Glomerular endothelial cell (primary cell): ENCODE measurements around the gene CHD9. TPM values are rescaled to one million over a fixed set of nuclear protein-coding genes. Genes with fewer than 3 reads are reported as not detected.

Experiments
- DNase-seq: peaks from one replicate; pipeline ENCODE4 v3.0.0-alpha.2; 2011; ENCODE audit warnings: low read depth, low spot score; ENCODE audit errors: extremely low read depth
- total RNA-seq: library from RNA; depleted of rRNA; stranded (reverse); fragments of >200 nt; gene quantifications from 2 replicates; pipeline ENCODE4 v1.2.3, GENCODE V29; 2015

CHD9 gene
- total RNA-seq, 1 donor from 2014 or later, result 44.0 TPM

DNA sequence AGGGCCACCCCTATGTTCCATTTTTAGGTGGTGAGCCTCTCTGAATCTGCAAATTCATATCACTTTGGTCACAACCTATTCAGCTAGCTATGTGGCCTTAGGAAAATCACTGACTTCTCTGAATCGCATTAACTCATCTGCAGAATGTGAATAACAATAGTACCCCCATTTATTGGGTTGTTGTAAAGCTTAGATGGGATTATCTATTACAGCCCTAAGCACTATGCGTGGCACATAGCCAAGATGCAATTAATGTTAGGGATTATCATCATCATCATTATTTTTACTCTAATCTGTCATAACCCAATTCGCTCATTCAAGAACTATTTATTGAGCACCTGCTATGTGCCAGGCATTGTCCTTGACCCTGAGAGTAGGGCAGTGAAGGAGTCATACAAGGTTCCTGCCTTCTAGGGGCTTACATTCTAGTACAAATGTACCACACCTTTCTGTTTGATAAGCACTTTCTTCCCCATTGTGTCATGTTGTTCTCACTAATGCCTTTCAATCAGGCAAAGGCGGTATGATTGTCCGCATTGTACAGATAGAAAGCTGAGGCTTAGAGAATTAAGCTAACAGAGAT lies 38.5 kb downstream of the CHD9 start:
- no peak for DNase-seq

DNA sequence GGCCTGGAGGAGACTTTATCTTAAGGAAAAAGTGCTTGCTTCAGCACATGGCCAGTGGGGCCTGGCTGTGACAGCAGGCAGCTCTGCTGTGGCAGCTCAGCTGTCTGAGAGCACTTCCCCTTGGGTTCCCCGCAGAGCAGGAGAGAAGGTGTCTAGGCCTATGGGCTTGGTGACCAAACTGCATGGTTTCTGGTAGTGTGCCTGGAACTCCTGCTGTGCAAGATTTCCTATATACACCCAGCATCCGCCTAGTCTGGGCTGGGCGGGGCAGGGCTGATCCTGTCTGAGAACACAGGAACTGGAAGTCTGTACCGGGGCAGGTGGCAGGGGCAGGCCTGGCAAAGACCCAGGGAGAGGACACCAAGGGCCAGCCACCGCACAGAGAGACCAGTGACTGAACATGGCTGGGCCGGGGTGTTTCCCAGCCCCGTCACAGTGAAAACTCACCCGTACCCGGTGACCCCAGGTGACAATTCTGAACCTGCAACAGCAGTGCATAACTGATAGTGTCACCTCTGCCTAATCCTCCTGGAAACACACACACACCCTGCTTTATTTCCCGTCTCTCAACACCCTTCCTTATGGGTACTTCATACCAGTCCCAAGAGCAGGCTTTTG lies 39.3 kb downstream of the CHD9 start:
- DNase-seq, result no peak

DNA sequence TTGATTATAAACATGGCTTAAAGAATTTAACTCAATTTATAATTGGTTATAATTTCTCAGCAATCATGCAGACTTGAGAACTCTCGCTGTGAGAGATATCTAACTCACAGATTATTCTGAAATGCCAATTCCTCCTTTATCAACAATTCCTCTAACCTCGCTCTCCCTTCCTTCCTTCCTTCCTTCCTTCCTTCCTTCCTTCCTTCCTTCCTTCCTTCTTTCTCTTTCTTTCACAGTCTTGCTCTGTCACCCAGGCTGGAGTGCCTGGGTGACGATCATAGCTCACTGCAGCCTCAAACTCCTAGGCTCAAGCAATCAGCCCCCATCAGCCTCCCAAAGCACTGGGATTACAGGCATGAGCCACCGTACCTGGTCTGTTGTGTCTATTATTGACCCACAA lies 42.4 kb downstream of the CHD9 start:
- no peak for DNase-seq

DNA sequence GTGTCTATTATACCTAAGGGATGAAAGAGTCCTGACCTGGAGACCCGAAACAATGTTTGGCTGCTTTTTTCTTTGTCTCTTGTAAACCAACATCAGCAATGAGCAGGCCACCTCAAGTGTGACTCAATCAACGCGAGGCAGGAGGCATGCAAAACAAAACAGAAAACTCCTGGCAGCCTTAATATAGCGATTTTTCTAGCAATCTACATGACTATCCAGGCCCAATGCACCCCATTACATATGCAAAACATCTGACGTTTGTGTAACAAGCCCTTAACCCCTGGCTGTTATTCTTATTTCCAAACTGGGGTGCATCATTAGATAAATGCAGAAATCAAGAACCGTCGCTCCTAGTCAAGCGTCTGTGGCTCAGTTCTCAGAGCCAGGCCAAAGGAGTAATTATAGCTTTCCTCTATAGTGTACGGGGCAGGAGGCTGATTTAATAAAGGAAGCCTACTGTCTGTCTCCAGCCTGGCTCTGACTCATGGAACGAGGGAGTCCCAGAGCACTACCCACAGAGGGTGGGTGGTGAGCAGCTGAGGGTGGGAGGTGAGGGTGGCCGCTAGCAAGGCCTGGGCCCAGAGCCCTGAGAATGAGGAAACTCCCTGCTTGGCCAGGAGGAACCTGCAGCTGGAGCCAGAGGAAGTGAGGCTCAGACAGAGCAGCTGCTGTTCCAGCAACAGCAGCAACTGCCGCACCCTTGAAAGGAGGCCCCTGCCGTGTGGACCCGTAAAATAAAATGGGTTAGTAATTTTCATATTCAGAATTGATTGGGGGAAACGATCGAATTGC lies 43.9 kb downstream of the CHD9 start:
- DNase-seq, result no peak

DNA sequence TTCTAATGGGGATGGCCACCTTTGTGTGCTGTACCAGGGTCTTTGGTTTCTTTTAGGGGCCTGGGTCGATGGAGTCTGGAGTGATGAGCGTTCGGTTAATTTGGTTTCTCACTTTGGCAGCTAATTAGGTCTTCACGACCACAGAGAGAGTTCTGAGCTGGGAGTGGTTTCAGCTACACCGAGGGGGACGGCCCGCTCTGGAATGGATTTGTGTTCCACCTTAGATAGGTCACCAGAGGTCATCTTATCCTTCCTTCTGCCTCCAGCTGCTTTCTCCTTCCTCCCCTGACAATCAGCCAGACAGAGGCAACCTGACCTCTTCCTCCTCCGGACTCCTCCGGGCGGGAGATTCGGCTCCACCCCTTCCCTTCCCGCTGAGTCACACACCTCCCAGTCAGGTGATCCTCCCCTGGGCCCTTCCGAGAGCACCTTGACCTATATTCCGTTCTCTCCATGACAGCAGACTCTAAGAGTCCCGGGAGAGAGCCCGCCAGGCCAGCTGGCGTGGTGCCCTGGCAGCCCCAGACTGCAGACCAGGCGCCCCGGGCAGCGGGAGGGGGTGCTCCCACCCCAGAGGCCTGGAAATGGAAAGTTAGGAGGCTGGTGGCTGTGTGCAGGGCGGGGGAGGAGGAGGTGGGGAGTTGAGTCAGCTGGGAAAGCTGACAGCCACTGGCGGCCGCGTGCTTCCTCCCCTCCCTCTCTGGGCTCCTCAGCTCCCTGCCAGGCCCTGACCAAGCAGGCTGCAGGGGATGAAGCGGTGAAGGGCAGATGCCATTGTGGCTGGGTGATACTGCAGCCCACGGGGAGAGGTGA lies 44.7 kb downstream of the CHD9 start:
- DNase-seq, result no peak

DNA sequence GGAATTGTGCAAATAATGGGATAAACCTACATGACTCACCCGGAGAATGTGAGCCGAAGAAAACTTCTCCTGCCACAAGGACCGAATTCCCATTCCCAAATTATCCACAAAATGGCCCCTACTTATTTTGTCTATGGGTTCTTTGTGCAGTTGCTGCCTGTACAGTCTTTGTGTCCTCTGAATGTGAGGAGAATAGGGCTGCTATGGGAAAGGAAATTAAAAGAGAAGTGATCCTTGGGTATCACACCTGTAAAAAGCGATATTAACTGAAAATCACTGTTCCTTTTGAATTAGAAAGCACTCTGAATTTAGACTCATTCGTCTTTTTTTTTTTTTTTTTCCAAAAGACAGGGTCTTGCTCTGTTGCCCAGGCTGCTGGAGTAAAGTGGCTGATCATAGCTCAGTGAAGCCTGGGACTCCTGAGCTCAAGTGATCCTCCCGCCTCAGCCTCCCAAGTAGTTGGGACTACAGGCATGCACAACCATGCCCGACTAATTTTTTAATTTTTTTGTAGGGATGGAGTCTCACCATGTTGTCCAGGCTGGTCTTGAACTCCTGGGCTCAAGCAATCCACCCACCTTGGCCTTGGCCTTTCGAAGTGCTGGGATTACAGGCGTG lies 45.4 kb downstream of the CHD9 start:
- no peak for DNase-seq

DNA sequence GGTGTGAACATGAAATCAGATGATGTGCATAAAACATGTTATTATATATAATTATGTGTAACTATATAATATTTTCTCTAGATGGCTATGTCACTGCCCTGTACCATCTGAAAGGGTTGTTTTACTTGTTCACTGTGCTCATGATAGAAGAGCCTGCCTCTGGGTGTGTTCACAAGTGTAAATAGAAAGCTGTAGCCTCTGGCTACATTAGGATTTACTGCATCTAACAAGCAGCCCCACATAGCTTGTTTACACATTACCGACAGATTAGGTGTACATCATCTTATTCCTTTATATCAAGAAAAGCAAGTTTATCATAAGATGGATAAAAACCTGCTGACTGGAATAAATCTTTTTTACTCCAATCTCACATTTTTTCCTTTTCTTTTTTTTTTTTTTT lies 46.1 kb downstream of the CHD9 start:
- no peak for DNase-seq

DNA sequence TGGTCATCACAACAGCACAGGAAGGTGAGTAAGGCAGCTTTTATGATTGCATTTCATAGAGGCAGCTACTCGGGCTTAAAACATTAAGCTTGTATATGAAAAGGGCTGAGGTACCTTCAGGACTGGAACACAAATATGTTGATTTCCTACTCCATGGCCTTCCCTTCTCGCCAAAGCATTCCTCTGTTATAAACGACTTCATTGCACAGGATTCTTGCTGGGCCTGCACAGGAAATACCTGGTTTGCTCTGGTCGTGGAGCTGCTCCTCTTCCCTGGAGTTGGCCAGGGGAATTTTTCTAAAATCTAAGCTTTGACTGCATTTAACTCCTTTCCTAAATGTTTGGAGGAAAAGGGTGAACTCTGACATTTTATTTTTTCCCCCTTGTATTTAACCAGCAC lies 49.0 kb downstream of the CHD9 start:
- DNase-seq, result no peak

DNA sequence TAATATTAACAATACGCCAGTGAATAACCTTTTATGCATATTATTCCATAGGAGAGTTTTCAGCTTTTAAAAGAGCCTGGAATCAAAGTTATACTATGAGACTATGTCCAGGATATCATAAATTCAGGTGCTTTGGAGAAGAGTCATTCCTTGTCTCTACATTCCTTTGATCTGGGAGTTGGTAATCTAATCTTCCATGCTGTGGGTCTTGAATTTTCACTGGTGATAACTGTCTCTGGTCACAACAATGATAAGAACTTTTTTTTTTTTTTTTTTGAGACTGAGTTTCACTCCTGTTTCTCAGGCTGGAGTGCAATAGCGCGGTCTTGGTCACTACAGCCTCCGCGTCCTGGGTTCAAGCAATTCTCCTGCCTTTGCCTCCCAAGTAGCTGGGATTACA lies 50.8 kb downstream of the CHD9 start:
- no peak for DNase-seq

DNA sequence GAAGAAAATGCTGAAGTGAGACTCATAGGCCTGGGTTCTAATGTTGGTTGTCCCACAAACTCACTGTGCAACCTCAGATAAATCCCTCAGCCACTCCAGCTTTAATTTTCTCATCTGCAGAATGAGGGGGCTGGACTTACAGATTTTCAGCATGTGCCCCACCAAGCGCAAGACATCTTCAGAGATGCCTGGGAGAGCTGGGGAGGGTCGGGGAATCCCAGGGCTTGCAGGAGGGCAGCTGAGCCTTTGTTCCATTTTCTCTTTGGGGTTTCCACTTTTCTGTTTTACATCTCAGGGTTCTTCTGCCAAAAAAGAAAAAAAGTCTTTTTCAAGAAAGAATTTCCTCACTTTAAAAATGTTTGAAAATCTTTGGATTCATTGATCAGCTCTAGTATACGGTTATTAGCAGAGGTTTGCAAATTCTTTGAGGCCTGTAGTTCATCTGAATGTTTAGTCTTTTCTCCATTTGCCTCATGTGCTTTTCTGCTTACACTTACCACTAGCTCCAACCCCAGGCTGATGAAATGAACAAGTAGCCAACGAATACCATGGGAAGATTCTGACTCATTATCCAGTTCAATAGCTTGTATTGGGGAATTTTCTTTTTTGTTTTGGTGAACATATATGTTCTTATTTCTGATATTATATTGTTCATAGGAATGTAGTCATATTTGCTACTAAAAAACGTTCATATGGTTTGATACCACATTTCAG lies 56.4 kb downstream of the CHD9 start:
- no peak for DNase-seq

DNA sequence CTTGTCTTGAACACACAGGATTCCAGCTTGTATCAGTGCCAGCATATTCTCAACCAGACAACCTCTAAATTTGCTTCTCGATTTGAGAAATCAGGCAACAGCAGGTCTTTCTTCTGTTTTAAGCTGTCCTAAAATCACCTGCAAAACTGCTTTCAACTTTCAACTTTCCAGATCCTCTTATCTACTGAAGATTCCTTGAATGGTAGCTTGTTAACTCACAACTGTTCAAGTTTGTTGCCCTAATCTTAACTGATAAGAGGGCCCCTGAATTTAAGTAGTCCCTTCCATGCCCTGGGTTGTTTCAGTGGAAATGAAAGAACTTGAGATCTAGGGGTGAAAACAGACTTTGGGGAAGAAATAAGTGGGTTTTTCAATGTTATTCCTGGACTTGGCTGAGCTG lies 57.2 kb downstream of the CHD9 start:
- no peak for DNase-seq

DNA sequence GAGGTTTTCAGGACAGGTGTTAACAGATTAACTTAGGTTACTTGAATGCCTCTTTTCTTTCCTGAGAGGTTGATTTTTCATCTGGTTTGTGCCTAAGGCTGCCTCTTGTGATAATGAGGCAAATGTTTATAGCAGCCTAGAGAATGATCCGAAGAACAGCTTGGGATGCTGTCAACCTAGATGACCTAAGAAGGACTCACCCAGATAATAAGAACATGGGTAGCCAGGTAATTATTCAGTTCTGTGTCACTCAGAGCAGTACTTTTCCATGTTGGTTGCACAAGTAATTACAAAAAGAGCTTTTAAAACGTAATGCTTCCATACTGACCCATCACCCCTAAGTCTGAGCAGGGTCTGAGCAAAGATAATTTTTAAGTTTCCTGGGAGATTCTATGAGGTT lies 60.3 kb downstream of the CHD9 start:
- DNase-seq, result no peak

DNA sequence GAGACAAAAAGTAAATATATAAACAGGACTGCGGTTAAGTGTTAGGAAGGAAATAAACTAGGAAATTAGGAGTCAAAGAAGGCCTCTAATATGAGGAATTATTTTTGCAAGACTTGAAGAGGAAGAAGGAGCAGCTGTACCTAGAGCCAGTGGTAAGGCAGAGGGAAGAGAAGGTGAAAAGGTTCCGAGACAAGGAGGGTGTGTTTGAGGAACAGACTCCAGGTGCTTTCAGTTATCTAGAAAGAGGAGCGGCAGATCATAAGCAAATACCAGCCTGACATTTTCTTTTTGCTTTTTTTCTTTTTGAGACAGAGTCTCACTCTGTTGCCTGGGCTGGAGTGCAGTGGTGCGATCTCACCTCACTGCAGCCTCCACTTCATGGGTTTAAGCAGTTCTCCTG lies 61.0 kb downstream of the CHD9 start:
- DNase-seq, result no peak

DNA sequence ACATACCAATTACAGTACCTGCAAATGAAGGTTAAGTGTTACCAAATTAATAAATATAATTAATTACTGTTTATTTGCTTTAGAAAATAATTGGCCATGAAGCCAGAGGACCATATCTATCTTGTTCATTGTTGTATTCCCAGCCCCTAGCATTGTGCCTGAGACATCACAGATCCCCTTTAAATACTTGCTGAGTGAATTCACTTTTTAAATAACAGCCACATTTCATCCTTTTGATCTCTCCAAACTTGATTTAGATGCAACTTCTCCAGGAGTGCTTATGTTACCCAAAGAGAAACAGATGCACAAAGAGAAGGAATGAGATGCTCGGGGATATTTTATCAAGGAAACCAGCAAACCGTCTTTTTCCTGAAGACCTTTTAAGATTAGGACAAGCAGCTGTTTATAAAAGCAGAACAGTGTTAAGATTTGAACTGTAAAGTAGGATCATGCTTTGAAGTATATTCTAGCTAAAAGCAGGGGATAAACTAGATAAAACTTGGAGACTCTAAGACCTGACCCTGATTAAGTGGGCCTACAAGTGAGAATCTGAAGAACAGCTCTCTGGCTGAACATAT lies 66.3 kb downstream of the CHD9 start:
- DNase-seq, result no peak

DNA sequence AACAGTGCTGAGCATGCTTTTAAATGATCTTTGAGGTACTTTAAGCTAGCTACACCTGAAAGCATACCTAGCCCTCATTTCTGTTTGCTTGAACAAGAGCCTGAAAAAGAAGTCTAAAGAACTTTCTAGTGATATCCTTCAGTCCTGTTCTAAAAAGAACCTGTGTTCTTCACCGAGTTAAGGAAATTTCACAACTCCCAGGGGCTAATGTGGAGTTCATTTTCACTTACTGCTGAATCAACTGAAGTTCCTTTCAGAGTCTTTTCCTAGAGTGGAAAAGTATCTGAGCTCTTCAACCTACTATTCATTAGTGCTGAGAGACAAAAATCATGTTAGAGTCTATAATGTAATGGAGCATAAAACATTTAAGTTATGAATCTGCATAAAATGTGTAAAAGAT lies 66.9 kb downstream of the CHD9 start:
- DNase-seq, result no peak

DNA sequence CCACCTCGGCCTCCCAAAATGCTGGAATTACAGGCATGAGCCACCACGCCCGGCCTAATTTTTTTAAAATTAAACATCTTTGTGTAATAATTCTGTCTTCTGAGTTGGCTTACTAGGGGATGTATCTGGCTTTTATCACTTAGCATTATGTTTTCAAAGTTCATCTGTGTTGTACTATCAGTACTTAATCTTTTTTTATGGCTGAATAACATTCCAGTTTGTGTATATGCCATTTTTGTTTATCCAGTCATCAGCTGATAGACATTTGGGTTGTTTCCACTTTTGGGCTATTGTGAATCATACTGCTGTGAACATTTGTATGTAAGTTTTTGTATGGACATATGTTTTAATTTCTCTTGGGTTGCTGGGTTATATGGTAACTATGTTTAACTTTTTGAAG lies 69.0 kb downstream of the CHD9 start:
- no peak for DNase-seq

DNA sequence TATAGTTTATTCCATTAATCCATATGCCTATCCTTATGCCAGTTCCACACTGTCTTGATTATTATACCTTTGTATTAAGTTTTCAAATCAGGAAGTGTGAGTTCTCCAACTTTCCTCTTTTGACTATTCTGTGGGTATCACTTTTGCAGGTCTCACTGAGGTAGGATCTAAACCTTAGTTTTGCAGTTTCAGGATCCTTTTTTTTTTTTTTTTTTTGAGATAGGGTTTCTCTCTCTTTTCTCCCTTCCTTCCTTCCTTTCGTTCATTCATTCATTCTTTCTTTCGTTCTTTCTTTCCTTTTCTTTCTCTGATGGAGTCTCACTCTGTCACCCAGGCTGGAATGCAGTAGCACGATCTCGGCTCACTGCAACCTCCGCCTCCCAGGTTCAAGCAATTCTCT lies 71.6 kb downstream of the CHD9 start:
- no peak for DNase-seq

DNA sequence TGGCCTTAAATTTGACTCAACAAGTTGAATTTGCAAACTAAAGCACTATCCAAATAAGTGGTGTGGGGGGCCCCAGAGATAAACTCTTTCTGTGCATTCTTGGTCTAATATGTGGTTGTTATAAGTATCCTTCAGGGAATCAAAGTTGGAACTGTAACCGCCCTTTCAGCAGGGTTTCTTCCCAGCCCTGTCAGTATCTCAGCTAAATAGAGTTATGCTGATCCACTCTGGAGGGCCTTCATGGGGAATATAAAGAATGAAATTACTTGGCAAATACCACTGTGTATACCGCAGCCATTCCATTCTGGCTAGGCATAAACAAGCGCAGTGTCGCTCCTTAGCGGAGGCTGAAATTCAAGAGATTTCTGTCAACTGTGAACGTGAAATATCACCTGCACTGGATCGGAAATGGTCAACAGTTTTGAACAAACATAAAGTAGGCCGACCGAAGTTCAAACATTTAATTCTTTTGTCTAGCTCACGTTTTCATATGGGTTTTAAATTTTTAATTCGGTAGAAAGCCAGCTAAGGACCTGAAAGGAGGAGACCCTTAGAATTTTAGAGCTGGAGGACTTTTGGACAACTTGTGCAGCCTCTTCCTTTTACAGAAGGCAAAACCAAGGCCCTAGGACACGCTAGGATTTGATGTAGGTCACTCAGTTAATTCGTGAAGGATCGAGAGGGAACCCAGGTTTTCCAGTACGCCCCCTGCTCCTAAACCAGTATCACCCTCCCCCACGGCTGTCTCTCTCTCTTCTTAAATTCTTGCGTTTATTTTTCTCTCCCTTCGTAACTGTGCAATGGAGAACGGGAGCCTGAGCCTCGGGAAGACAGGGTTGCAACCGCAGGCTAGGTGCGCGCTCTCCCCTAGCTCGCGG lies 74.7 kb downstream of the CHD9 start:
- DNase-seq, result no peak
